T-cell (primary cell): ENCODE data around the gene NLRP10. TPM values are rescaled to one million over a fixed set of nuclear protein-coding genes. Genes with fewer than 3 reads are reported as not detected.

Source experiments
- ATAC-seq, 4 experiments: fragments of 200-7000 bp in 3 of 4; fragments of 150-1000 bp in 1 of 4; cut with Tn5 transposase; replicated peaks in 1 of 4; 1 replicate in 3 of 4; 2 replicates in 1 of 4; pipeline ENCODE4 v1.10.0; 2021; ENCODE audit warnings: moderate library complexity in 3 of 4, mild to moderate bottlenecking in 2 of 4, moderate number of reproducible peaks in 1 of 4
- CTCF ChIA-PET, 2 donors: fragments of 300-600 bp; sonication (Branson Sonifier 250); formaldehyde crosslinking; loops; one replicate each; lab custom pipeline; 2022; ENCODE audit warnings: antibody characterized with exemption in 2 of 2; lab: Charles Lee
- POLR2A ChIA-PET, 2 donors: fragments of 300-600 bp; sonication (Branson Sonifier 250); formaldehyde crosslinking; loops; one replicate each; lab custom pipeline; 2022; ENCODE audit warnings: antibody characterized with exemption in 2 of 2; lab: Charles Lee
- DNase-seq, 35 experiments: peaks; one replicate each; pipeline versions ENCODE4 v3.0.0 to v3.0.0-alpha.2; 2013 to 2023
- H3K27ac ChIP-seq: one replicate; pipeline ENCODE4 v1.5.1; 2013; ENCODE audit warnings: low read length
- H3K27me3 ChIP-seq, 2 experiments: replicated peaks in 1 of 2; 1 replicate in 1 of 2; 2 replicates in 1 of 2; pipeline versions ENCODE4 v1.6.1 to v1.7.0; 2013; ENCODE audit warnings: low read length in 1 of 2, mixed read lengths in 1 of 2; ENCODE audit not compliant: control insufficient read depth in 2 of 2, insufficient read depth in 2 of 2; ENCODE audit errors: extremely low read depth in 1 of 2
- H3K36me3 ChIP-seq, 2 donors: 1 replicate in 1 of 2; 2 replicates in 1 of 2; pipeline versions ENCODE4 v1.6.1 to v1.7.0; 2013; ENCODE audit warnings: low read length in 1 of 2; ENCODE audit not compliant: control insufficient read depth in 2 of 2, insufficient read depth in 1 of 2; ENCODE audit errors: extremely low read depth in 1 of 2
- H3K4me1 ChIP-seq, 2 experiments: 1 replicate in 1 of 2; 2 replicates in 1 of 2; pipeline versions ENCODE4 v1.6.1 to v1.7.0; 2013; ENCODE audit warnings: low read length in 2 of 2, mixed read lengths in 1 of 2; ENCODE audit not compliant: insufficient read depth in 2 of 2, control insufficient read depth in 1 of 2; ENCODE audit errors: extremely low read depth in 1 of 2
- H3K4me3 ChIP-seq, 2 donors: 1 replicate in 1 of 2; 2 replicates in 1 of 2; pipeline versions ENCODE4 v1.5.1 to v1.7.0; 2013; ENCODE audit warnings: mild to moderate bottlenecking in 2 of 2, low read length in 1 of 2, moderate library complexity in 1 of 2; ENCODE audit not compliant: control insufficient read depth in 1 of 2; ENCODE audit errors: extremely low read depth in 1 of 2
- H3K9me3 ChIP-seq: 2 replicates; pipeline ENCODE4 v1.7.0; 2013
- H3K27ac Mint-ChIP-seq, 2 donors: one replicate each; pipeline ENCODE4 v1.8.0; 2020 to 2021; ENCODE audit warnings: mild to moderate bottlenecking in 2 of 2, mixed read lengths in 2 of 2
- H3K27me3 Mint-ChIP-seq, 2 donors: one replicate each; pipeline ENCODE4 v1.8.0; 2021 to 2022; ENCODE audit warnings: mixed read lengths in 2 of 2
- H3K36me3 Mint-ChIP-seq: one replicate; pipeline ENCODE4 v1.8.0; 2021; ENCODE audit warnings: mixed read lengths
- H3K4me1 Mint-ChIP-seq, 3 donors: one replicate each; pipeline ENCODE4 v1.8.0; 2020 to 2022; ENCODE audit warnings: mixed read lengths in 3 of 3, mild to moderate bottlenecking in 1 of 3
- H3K4me3 Mint-ChIP-seq, 3 donors: one replicate each; pipeline ENCODE4 v1.8.0; 2020 to 2022; ENCODE audit warnings: mild to moderate bottlenecking in 3 of 3, mixed read lengths in 3 of 3, moderate library complexity in 3 of 3
- H3K9me3 Mint-ChIP-seq, 3 donors: one replicate each; pipeline ENCODE4 v1.8.0; 2020 to 2022; ENCODE audit warnings: mixed read lengths in 3 of 3
- WGBS: methylation state at CpG from one replicate; pipeline ENCODE4 v1.1.5; 2013; ENCODE audit warnings: missing lambda C conversion rate; ENCODE audit not compliant: insufficient coverage; 5-methylcytosine and 5-hydroxymethylcytosine counted together
- total RNA-seq, 35 experiments: library from RNA in 6 of 35; stranded (reverse) in 6 of 35; fragments of 120-200 nt in 1 of 35; gene quantifications; one replicate each; pipeline versions ENCODE4 v1.2.1 to v1.2.4 and lab custom pipeline; 2013 to 2026

Gene NLRP10
- total RNA-seq, 5 donors from 2014 or later (not counting 1 experiment from before 2014, with no cell fraction given) = not detected

DNA sequence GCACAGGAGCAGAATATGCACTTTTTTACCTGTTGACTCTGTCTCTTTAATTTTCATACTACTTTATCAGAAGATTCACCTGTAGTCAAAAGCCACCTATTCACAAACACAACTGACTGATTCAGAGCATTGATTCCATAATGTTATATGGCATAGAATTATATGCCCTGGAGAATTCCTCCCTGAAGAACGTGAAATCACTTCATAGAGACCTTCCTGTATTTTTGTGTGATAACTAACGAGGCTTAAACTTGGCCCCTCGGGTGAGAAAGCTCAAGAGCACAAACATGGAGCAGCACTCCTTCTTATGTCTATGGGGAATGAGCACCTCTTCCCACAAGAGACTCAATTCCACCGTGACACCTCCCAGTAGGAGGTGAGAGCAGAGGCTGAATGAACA, 34.1 kb downstream of the NLRP10 start, which contains the start of gene OR10A6:
TSS of gene OR10A6 (minus strand) at position 101 of the 400 bp plus-strand sequence. CDS start 2,606 bp downstream, outside the sequence.
- Mint-ChIP-seq H3K27me3 (peaks cover 36 to 39% of the 10 kb centered on the region in 2 donors), H3K27ac (no peak within 1 kb of the TSS)
- CTCF ChIA-PET = no interaction called here

GRCh38 chr11:7927635-7928034, 37.6 kb downstream of the NLRP10 start:
- no peaks in the 10 kb centered on the region for H3K9me3 ChIP-seq
- Mint-ChIP-seq H3K36me3 (no peaks in the 10 kb centered on the region), H3K4me3 (no peak overlapping the region), H3K27ac (no peak overlapping the region), H3K9me3 (no peaks in the 10 kb centered on the region), H3K27me3 (peaks cover 31 to 35% of the 10 kb centered on the region in 2 donors), H3K4me1 (no peaks in the 10 kb centered on the region)
- no peak overlapping the region for H3K27ac ChIP-seq
- no peaks in the 10 kb centered on the region for H3K4me1 ChIP-seq
- CTCF ChIA-PET = no interaction called here
- no peak overlapping the region for H3K4me3 ChIP-seq
- 72% methylated on average over 3 of the region's 6 CpGs for WGBS
- peaks cover 0 to 4% of the 10 kb centered on the region in 2 experiments for H3K27me3 ChIP-seq
- POLR2A ChIA-PET = no interaction called here
- ATAC-seq (no peak), DNase-seq (no peak)
- H3K36me3 ChIP-seq = no peaks in the 10 kb centered on the region

More for the DNA sequence above, 34.1 kb downstream of the NLRP10 start, which contains the start of gene OR10A6:
- no peaks in the 10 kb centered on the region for H3K9me3 Mint-ChIP-seq
- Histone ChIP-seq H3K9me3 (no peaks in the 10 kb centered on the region), H3K27me3 (peaks cover 0 to 2% of the 10 kb centered on the region in 2 experiments), H3K27ac (no peak within 1 kb of the TSS), H3K4me1 (no peaks in the 10 kb centered on the region), H3K4me3 (no peak within 1 kb of the TSS), H3K36me3 (no peaks in the 10 kb centered on the region)
- DNase-seq (no peak), ATAC-seq (no peak)
- H3K36me3 Mint-ChIP-seq = no peaks in the 10 kb centered on the region
- POLR2A ChIA-PET = no interaction called here
- no peak within 1 kb of the TSS for H3K4me3 Mint-ChIP-seq
- no CpG with 5 or more reads among the region's 4 CpGs for WGBS
- H3K4me1 Mint-ChIP-seq = no peaks in the 10 kb centered on the region

DNA sequence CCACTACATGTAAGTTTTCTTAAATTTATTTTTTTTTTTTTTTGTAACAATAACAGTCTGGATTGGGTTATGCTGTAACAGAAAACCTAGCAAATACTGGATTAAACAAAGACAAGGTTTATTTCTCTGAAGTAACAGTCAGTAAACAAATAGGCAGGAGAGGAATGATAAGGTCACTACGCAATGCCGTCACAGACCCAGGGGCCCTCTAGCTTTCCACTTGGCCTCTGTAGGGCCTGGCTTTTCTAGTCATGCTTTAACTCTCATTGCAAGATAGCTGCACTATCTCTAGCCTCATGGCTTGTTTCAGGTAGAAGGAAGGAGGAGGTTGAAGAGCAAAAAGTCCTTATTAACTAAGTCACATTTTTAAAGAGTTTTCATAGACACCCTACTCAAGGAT, 40.7 kb downstream of the NLRP10 start:
- Histone ChIP-seq H3K9me3 (no peaks in the 10 kb centered on the region), H3K4me3 (no peak overlapping the region), H3K4me1 (no peaks in the 10 kb centered on the region), H3K27ac (no peak overlapping the region), H3K27me3 (peaks cover 0 to 4% of the 10 kb centered on the region in 2 experiments), H3K36me3 (no peaks in the 10 kb centered on the region)
- ChIA-PET POLR2A (interaction anchor here in 1 of 2 donors (0.6 kb wide), 1 partner anchor 53 kb away, joined by 4 read pairs; no protein-coding TSS in a partner anchor), CTCF (no interaction called here)
- H3K27me3 Mint-ChIP-seq = peaks cover 14 to 15% of the 10 kb centered on the region in 2 donors
- H3K4me1 Mint-ChIP-seq = no peaks in the 10 kb centered on the region
- no peaks in the 10 kb centered on the region for H3K9me3 Mint-ChIP-seq
- H3K36me3 Mint-ChIP-seq = no peaks in the 10 kb centered on the region
- H3K27ac Mint-ChIP-seq = no peak overlapping the region
- no CpG with 5 or more reads among the region's 2 CpGs for WGBS
- no peak overlapping the region for H3K4me3 Mint-ChIP-seq
- DNase-seq = no peak
- ATAC-seq = no peak

DNA sequence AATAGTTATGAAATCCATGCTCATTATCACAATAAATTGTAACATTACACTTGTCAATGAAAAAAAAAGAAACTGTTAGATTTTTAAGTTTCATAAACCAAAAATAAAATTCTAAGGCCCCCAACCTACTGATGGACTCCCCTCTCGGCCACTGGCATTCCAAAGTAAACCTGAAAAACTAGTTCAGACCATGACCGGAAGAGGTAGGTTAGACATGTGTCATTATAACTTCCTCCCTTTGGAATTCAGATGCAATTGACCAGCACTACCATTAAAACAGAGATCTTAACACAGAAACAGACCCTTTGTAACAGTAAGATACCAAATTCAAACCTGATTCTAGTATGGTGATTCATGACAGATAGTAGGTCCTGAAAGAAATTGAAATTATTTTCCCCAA, 47.1 kb downstream of the NLRP10 start:
- H3K36me3 ChIP-seq = no peaks in the 10 kb centered on the region
- ChIA-PET POLR2A (no interaction called here), CTCF (no interaction called here)
- peaks cover 3 to 21% of the 10 kb centered on the region in 2 donors for H3K27me3 Mint-ChIP-seq
- no peak overlapping the region for H3K27ac ChIP-seq
- H3K4me1 ChIP-seq = no peaks in the 10 kb centered on the region
- H3K4me1 Mint-ChIP-seq = no peaks in the 10 kb centered on the region
- WGBS = no CpG with 5 or more reads among the region's 2 CpGs
- H3K4me3 Mint-ChIP-seq = no peak overlapping the region
- no peaks in the 10 kb centered on the region for H3K36me3 Mint-ChIP-seq
- DNase-seq = no peak
- ATAC-seq = no peak
- no peak overlapping the region for H3K27ac Mint-ChIP-seq
- H3K9me3 Mint-ChIP-seq = no peaks in the 10 kb centered on the region
- H3K9me3 ChIP-seq = no peaks in the 10 kb centered on the region
- H3K27me3 ChIP-seq = no peaks in the 10 kb centered on the region
- H3K4me3 ChIP-seq = no peak overlapping the region

Other genes starting within 250 kb of the NLRP10 start
- gene OR5P2, start 168.5 kb downstream of the NLRP10 start, total RNA-seq = not detected
- not detected for gene OR5P3, start 134.6 kb downstream of the NLRP10 start, total RNA-seq
- gene OR10A6, start 34.2 kb downstream of the NLRP10 start, total RNA-seq = not detected
- not detected for gene OR10A3, start 23.7 kb downstream of the NLRP10 start, total RNA-seq
- 100 to 1,000 TPM; 344 to 400 (median 369) TPM for gene EIF3F, start 21.9 kb upstream of the NLRP10 start, total RNA-seq
- under 1 TPM; 0.05 to 0.33 (median 0.19) TPM for gene TUB, start 115.8 kb upstream of the NLRP10 start, total RNA-seq
- 10 to 100 TPM; 32.0 to 47.5 (median 37.5) TPM for gene RIC3, start 203.6 kb upstream of the NLRP10 start, total RNA-seq